OCI-LY1 (cell line): ENCODE results near the gene SRSF11.

Experiments
- H2AFZ ChIP-seq: fragments of 200-600 bp; sonication (generic), shearing (Covaris generic); 2 replicates; pipeline ENCODE4 v1.6.0; 2014; ENCODE audit warnings: antibody characterized with exemption, mild to moderate bottlenecking, low read length
- H3F3A ChIP-seq: fragments of 200-600 bp; sonication (generic), shearing (Covaris generic); 2 replicates; pipeline ENCODE4 v1.6.0; 2014; ENCODE audit warnings: mild to moderate bottlenecking, antibody characterized with exemption, low read length, moderate library complexity; ENCODE audit not compliant: insufficient read depth
- H3K27ac ChIP-seq: fragments of 200-600 bp; sonication (generic); 2 replicates; pipeline ENCODE4 v1.5.1; 2014; ENCODE audit warnings: low read length, mixed run types, mild to moderate bottlenecking, low read depth; ENCODE audit not compliant: poor library complexity, severe bottlenecking
- H3K27me3 ChIP-seq: fragments of 200-600 bp; sonication (generic); 2 replicates; pipeline ENCODE4 v1.6.0; 2014; ENCODE audit warnings: antibody characterized with exemption, mild to moderate bottlenecking, low read length, moderate library complexity; ENCODE audit not compliant: insufficient read depth
- H3K36me3 ChIP-seq: fragments of 200-600 bp; sonication (generic); 2 replicates; pipeline ENCODE4 v1.6.1; 2014; ENCODE audit warnings: mild to moderate bottlenecking, antibody characterized with exemption, low read length, moderate library complexity, mixed read lengths; ENCODE audit not compliant: insufficient read depth
- H3K4me1 ChIP-seq: fragments of 200-600 bp; sonication (generic); 2 replicates; pipeline ENCODE4 v1.5.1; 2014; ENCODE audit warnings: mild to moderate bottlenecking, low read length, moderate library complexity; ENCODE audit not compliant: insufficient read depth, severe bottlenecking
- H3K4me2 ChIP-seq: fragments of 200-600 bp; sonication (generic), shearing (Covaris generic); 2 replicates; pipeline ENCODE4 v1.6.1; 2014; ENCODE audit warnings: low read length
- H3K4me3 ChIP-seq: fragments of 200-600 bp; sonication (generic); 2 replicates; pipeline ENCODE4 v1.5.1; 2014; ENCODE audit warnings: low read length, low read depth, mild to moderate bottlenecking, mixed read lengths; ENCODE audit not compliant: poor library complexity, severe bottlenecking
- H3K79me2 ChIP-seq: fragments of 200-600 bp; shearing (Covaris generic); 2 replicates; pipeline ENCODE4 v1.6.1; 2016; ENCODE audit warnings: mixed run types, low read length, mixed read lengths; ENCODE audit not compliant: insufficient read depth
- H3K9ac ChIP-seq: fragments of 200-600 bp; sonication (generic), shearing (Covaris generic); 2 replicates; pipeline ENCODE4 v1.6.1; 2014; ENCODE audit warnings: mild to moderate bottlenecking, low read length, mixed read lengths
- H3K9me2 ChIP-seq: fragments of 200-600 bp; sonication (generic), shearing (Covaris generic); 2 replicates; pipeline ENCODE4 v1.6.1; 2014; ENCODE audit warnings: low read depth, mild to moderate bottlenecking, low read length, mixed read lengths
- H3K9me3 ChIP-seq: fragments of 200-600 bp; shearing (Covaris generic); 2 replicates; pipeline ENCODE4 v1.6.1; 2014; ENCODE audit warnings: low read length, mixed read lengths
- H4K20me1 ChIP-seq: fragments of 200-600 bp; sonication (generic), shearing (Covaris generic); 2 replicates; pipeline ENCODE4 v1.6.0; 2016; ENCODE audit warnings: mild to moderate bottlenecking, low read length; ENCODE audit not compliant: insufficient read depth
- CTCF ChIP-seq: fragments of 200-600 bp; sonication (generic), shearing (Covaris generic); IDR thresholded peaks from 2 replicates; pipeline ENCODE4 v1.5.1; 2017; ENCODE audit warnings: mild to moderate bottlenecking, antibody characterized with exemption, low read length, moderate library complexity, mixed read lengths
- EZH2 ChIP-seq: fragments of 200-600 bp; sonication (generic), shearing (Covaris generic); IDR thresholded peaks from 2 replicates; pipeline ENCODE4 v1.8.0; 2017; ENCODE audit warnings: borderline replicate concordance, mixed run types, mild to moderate bottlenecking, antibody characterized with exemption, low read length, moderate library complexity, mixed read lengths

The SRSF11 gene

GRCh38 chr1:70265946-70266345 lies 44.8 kb downstream of the SRSF11 start:
- Histone ChIP-seq H4K20me1 (no peaks in the 10 kb centered on the region), H3F3A (no peaks in the 10 kb centered on the region), H3K9me2 (no peaks in the 10 kb centered on the region), H3K27me3 (no peaks in the 10 kb centered on the region), H3K4me1 (no peaks in the 10 kb centered on the region), H2AFZ (no peak overlapping the region), H3K4me3 (no peak overlapping the region), H3K27ac (no peak overlapping the region), H3K9ac (no peak overlapping the region), H3K4me2 (no peak overlapping the region), H3K9me3 (no peaks in the 10 kb centered on the region), H3K36me3 (peaks cover 60% of the 10 kb centered on the region), H3K79me2 (no peaks in the 10 kb centered on the region)
- TF ChIP-seq EZH2 (no peak), CTCF (no peak)

- Histone ChIP-seq H3K9ac (no peak overlapping the region), H3K4me3 (no peak overlapping the region), H3K79me2 (no peaks in the 10 kb centered on the region), H2AFZ (no peak overlapping the region), H3K27me3 (no peaks in the 10 kb centered on the region), H3K9me2 (no peaks in the 10 kb centered on the region), H3K27ac (no peak overlapping the region), H3F3A (no peaks in the 10 kb centered on the region), H3K4me2 (no peak overlapping the region), H4K20me1 (no peaks in the 10 kb centered on the region), H3K9me3 (no peaks in the 10 kb centered on the region), H3K4me1 (no peaks in the 10 kb centered on the region), H3K36me3 (peaks cover 36% of the 10 kb centered on the region)
- TF ChIP-seq CTCF: no peak
- TF ChIP-seq EZH2: no peak
Measured at GRCh38 chr1:70277875-70278274, 56.7 kb downstream of the SRSF11 start.

GRCh38 chr1:70278710-70279109 lies 57.5 kb downstream of the SRSF11 start:
- Histone ChIP-seq H3K27me3 (no peaks in the 10 kb centered on the region), H3K4me3 (no peak overlapping the region), H3K9me2 (no peaks in the 10 kb centered on the region), H3K4me2 (no peak overlapping the region), H3F3A (no peaks in the 10 kb centered on the region), H3K4me1 (no peaks in the 10 kb centered on the region), H3K9ac (no peak overlapping the region), H2AFZ (no peak overlapping the region), H4K20me1 (no peaks in the 10 kb centered on the region), H3K36me3 (peaks cover 30% of the 10 kb centered on the region), H3K9me3 (no peaks in the 10 kb centered on the region), H3K27ac (no peak overlapping the region), H3K79me2 (no peaks in the 10 kb centered on the region)
- no peak for TF ChIP-seq EZH2

GRCh38 chr1:70284366-70284765 lies 63.2 kb downstream of the SRSF11 start:
- Histone ChIP-seq H3K27me3 (no peaks in the 10 kb centered on the region), H3K9ac (no peak overlapping the region), H3K4me1 (no peaks in the 10 kb centered on the region), H3K9me2 (no peaks in the 10 kb centered on the region), H3K27ac (no peak overlapping the region), H3K36me3 (peaks cover 7% of the 10 kb centered on the region), H3K9me3 (no peaks in the 10 kb centered on the region), H3K79me2 (no peaks in the 10 kb centered on the region), H3F3A (no peaks in the 10 kb centered on the region), H4K20me1 (no peaks in the 10 kb centered on the region), H3K4me3 (no peak overlapping the region), H3K4me2 (no peak overlapping the region), H2AFZ (no peak overlapping the region)
- TF ChIP-seq CTCF (no peak), EZH2 (no peak)
